Astrocyte (in vitro differentiated cells and primary cell): ENCODE measurements around the gene GM2A. TPM values are rescaled to one million over a fixed set of nuclear protein-coding genes. Genes with fewer than 3 reads are reported as not detected.
"Not testable (repeated sequence)": the region's sequence is repeated elsewhere in the genome, so short reads cannot be mapped to it uniquely, and the experiment has no call there.

Source experiments
- DNase-seq: peaks from one replicate; pipeline ENCODE4 v3.0.0-alpha.2; 2010; ENCODE audit warnings: low read depth
- FAIRE-seq: peaks from 2 replicates; lab custom pipeline; 2011; peaks lifted over from hg19 to GRCh38; lab: Jason Lieb, UNC
- H2AFZ ChIP-seq: 2 replicates; pipeline ENCODE4 v1.6.0; 2012; ENCODE audit warnings: low read depth, low read length, inconsistent platforms
- H3K27ac ChIP-seq: 2 replicates; pipeline ENCODE4 v1.5.1; 2011; ENCODE audit warnings: low read depth, low read length, inconsistent platforms
- H3K27me3 ChIP-seq: 2 replicates; pipeline ENCODE4 v1.6.0; 2011; ENCODE audit warnings: low read length, inconsistent platforms; ENCODE audit not compliant: insufficient read depth
- H3K36me3 ChIP-seq: 2 replicates; pipeline ENCODE4 v1.5.1; 2011; ENCODE audit warnings: low read length, inconsistent platforms; ENCODE audit not compliant: insufficient read depth
- H3K4me1 ChIP-seq: 2 replicates; pipeline ENCODE4 v1.5.1; 2011; ENCODE audit warnings: low read length, inconsistent platforms; ENCODE audit not compliant: insufficient read depth
- H3K4me2 ChIP-seq: 2 replicates; pipeline ENCODE4 v1.6.0; 2012; ENCODE audit warnings: low read length, inconsistent platforms
- H3K4me3 ChIP-seq: 2 replicates; pipeline ENCODE4 v1.5.1; 2011; ENCODE audit warnings: low read depth, mild to moderate bottlenecking, low read length, inconsistent platforms; ENCODE audit not compliant: insufficient read depth
- H3K79me2 ChIP-seq: 2 replicates; pipeline ENCODE4 v1.6.0; 2012; ENCODE audit warnings: mild to moderate bottlenecking, low read length, inconsistent platforms; ENCODE audit not compliant: insufficient read depth
- H3K9ac ChIP-seq: 2 replicates; pipeline ENCODE4 v1.6.0; 2012; ENCODE audit warnings: mild to moderate bottlenecking, low read length, inconsistent platforms
- H3K9me3 ChIP-seq: 2 replicates; pipeline ENCODE4 v1.5.1; 2012; ENCODE audit warnings: low read depth, mild to moderate bottlenecking, low read length, inconsistent platforms; ENCODE audit not compliant: insufficient read depth
- H4K20me1 ChIP-seq: 2 replicates; pipeline ENCODE4 v1.6.0; 2012; ENCODE audit warnings: low read length, inconsistent platforms; ENCODE audit not compliant: insufficient read depth
- H3K27ac Mint-ChIP-seq: one replicate; pipeline ENCODE4 v1.8.0; 2021; ENCODE audit warnings: mild to moderate bottlenecking, mixed read lengths; ENCODE audit not compliant: unreplicated experiment
- H3K27me3 Mint-ChIP-seq: one replicate; pipeline ENCODE4 v1.8.0; 2021; ENCODE audit warnings: low read depth, mixed read lengths; ENCODE audit not compliant: unreplicated experiment
- H3K36me3 Mint-ChIP-seq: one replicate; pipeline ENCODE4 v1.8.0; 2021; ENCODE audit warnings: low read depth, mixed read lengths; ENCODE audit not compliant: unreplicated experiment
- H3K4me1 Mint-ChIP-seq: one replicate; pipeline ENCODE4 v1.8.0; 2021; ENCODE audit warnings: low read depth, mixed read lengths; ENCODE audit not compliant: unreplicated experiment
- H3K4me3 Mint-ChIP-seq: one replicate; pipeline ENCODE4 v1.8.0; 2021; ENCODE audit warnings: mild to moderate bottlenecking, moderate library complexity, mixed read lengths; ENCODE audit not compliant: unreplicated experiment
- H3K9me3 Mint-ChIP-seq: one replicate; pipeline ENCODE4 v1.8.0; 2021; ENCODE audit warnings: mild to moderate bottlenecking, mixed read lengths; ENCODE audit not compliant: unreplicated experiment
- EZH2 ChIP-seq: IDR thresholded peaks from 2 replicates; pipeline ENCODE4 v1.6.1; 2012; ENCODE audit warnings: mild to moderate bottlenecking, low read length, inconsistent platforms; ENCODE audit not compliant: insufficient read depth
- total RNA-seq: library from RNA; stranded (reverse); gene quantifications from 2 replicates; pipeline ENCODE4 v1.2.1, GENCODE V29; 2021
- TF ChIP-seq, protein P1 (sequence below): IDR thresholded peaks from 2 replicates; pipeline ENCODE4 v1.5.1; 2011; ENCODE audit warnings: low read depth, mild to moderate bottlenecking, inconsistent platforms, low read length, moderate library complexity; ENCODE audit not compliant: insufficient read depth

The GM2A gene
- total RNA-seq, 1 donor from 2014 or later, result 23.4 TPM

DNA sequence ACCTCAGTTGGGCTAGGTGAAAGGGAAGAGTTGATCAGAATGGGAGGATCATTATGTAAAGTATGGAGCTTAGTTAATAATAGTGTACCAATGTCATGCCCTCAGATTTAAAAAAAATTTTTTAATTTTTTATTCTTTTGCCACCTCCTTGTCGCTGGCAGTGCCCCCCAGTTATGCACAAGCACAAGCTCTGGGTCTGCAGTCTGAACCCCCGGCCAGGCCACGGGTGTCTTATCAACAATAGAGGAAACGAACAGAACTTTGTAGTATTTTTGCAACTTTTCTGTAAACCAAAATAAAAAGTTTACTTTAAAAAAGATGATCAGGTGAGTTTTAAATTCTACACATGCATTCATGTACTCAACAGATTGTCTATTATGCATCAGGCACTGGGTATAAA is 1.4 kb upstream of the GM2A start:
- Mint-ChIP-seq H3K36me3 (no peaks in the 10 kb centered on the region), H3K9me3 (peaks cover 2% of the 10 kb centered on the region), H3K4me1 (peaks cover 7% of the 10 kb centered on the region), H3K4me3 (no peak overlapping the region), H3K27me3 (peaks cover 17% of the 10 kb centered on the region), H3K27ac (no peak overlapping the region)
- Histone ChIP-seq H3K27me3 (peaks cover 9% of the 10 kb centered on the region), H3K9ac (no peak overlapping the region), H3K4me3 (no peak overlapping the region), H3K79me2 (peaks cover 5% of the 10 kb centered on the region), H3K27ac (no peak overlapping the region), H3K9me3 (no peaks in the 10 kb centered on the region), H2AFZ (no peak overlapping the region), H3K36me3 (no peaks in the 10 kb centered on the region), H3K4me2 (no peak overlapping the region), H3K4me1 (peaks cover 7% of the 10 kb centered on the region), H4K20me1 (no peaks in the 10 kb centered on the region)
- no peak for DNase-seq
- no peak for TF ChIP-seq EZH2
- TF ChIP-seq, protein P1, sequence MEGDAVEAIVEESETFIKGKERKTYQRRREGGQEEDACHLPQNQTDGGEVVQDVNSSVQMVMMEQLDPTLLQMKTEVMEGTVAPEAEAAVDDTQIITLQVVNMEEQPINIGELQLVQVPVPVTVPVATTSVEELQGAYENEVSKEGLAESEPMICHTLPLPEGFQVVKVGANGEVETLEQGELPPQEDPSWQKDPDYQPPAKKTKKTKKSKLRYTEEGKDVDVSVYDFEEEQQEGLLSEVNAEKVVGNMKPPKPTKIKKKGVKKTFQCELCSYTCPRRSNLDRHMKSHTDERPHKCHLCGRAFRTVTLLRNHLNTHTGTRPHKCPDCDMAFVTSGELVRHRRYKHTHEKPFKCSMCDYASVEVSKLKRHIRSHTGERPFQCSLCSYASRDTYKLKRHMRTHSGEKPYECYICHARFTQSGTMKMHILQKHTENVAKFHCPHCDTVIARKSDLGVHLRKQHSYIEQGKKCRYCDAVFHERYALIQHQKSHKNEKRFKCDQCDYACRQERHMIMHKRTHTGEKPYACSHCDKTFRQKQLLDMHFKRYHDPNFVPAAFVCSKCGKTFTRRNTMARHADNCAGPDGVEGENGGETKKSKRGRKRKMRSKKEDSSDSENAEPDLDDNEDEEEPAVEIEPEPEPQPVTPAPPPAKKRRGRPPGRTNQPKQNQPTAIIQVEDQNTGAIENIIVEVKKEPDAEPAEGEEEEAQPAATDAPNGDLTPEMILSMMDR, result no peak
- no peak for FAIRE-seq

DNA sequence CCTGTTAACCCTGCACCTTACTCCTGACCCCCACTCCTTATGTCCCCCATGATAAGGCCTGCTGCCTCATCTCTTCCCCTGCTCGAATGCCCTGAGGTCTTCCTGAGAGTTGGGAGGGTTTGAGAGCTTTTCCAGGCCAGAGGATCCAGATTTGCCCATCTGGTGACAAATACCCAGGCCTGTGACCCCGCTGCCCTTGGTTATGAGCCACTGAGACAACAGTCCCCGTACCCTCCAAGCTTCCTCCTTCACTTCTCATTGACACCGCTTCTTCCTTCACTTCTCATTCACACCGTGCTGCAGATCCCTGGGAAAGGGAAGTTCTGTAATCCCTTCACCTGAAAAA is 593 bp downstream of the GM2A start:
- Mint-ChIP-seq H3K36me3 (no peaks in the 10 kb centered on the region), H3K4me1 (peaks cover 11% of the 10 kb centered on the region), H3K27ac (peak overlapping the region; percentile 88), H3K9me3 (peaks cover 4% of the 10 kb centered on the region), H3K4me3 (peak overlapping the region; percentile 86), H3K27me3 (peaks cover 8% of the 10 kb centered on the region)
- H3K79me2 ChIP-seq, result peaks cover 5% of the 10 kb centered on the region
- TF ChIP-seq, protein P1, result no peak
- TF ChIP-seq EZH2, result no peak
- DNase-seq (no peak), FAIRE-seq (no peak)
- H3K4me1 ChIP-seq, result peaks cover 7% of the 10 kb centered on the region
- H3K9ac ChIP-seq, result peak overlapping the region; percentile 82
- H3K27me3 ChIP-seq, result no peaks in the 10 kb centered on the region
- H3K4me3 ChIP-seq, result peak overlapping the region; percentile 83
- no peak overlapping the region for H3K27ac ChIP-seq
- no peaks in the 10 kb centered on the region for H3K9me3 ChIP-seq
- H2AFZ ChIP-seq, result peak overlapping the region; percentile 95
- H4K20me1 ChIP-seq, result no peaks in the 10 kb centered on the region
- H3K36me3 ChIP-seq, result no peaks in the 10 kb centered on the region
- H3K4me2 ChIP-seq, result peak overlapping the region; percentile 98

DNA sequence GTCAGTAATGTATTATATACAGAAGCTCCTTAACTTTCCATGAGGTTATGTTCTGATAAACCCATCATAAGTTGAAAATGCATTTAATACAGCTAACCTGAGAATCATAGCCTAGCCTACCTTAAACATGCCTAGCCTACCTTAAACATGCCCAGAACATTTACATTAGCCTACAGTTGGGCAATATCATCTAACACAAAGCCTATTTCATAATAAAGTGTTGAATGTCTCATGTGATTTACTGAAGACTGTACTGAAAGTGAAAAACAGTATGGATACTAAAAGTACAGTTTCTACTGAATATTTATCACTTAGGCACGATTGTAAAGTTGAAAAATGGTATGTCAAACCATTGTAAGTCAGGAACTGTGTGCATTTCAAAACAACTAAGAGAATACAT is 1.6 kb downstream of the GM2A start:
- Histone ChIP-seq H3K4me3 (no peak overlapping the region), H3K9me3 (no peaks in the 10 kb centered on the region), H3K9ac (no peak overlapping the region), H3K27me3 (no peaks in the 10 kb centered on the region), H4K20me1 (no peaks in the 10 kb centered on the region), H3K36me3 (no peaks in the 10 kb centered on the region), H2AFZ (no peak overlapping the region), H3K79me2 (peaks cover 5% of the 10 kb centered on the region), H3K4me1 (peaks cover 7% of the 10 kb centered on the region), H3K27ac (no peak overlapping the region), H3K4me2 (no peak overlapping the region)
- Mint-ChIP-seq H3K36me3 (no peaks in the 10 kb centered on the region), H3K27me3 (peaks cover 5% of the 10 kb centered on the region), H3K4me1 (peaks cover 11% of the 10 kb centered on the region), H3K27ac (no peak overlapping the region), H3K4me3 (no peak overlapping the region), H3K9me3 (peaks cover 5% of the 10 kb centered on the region)
- FAIRE-seq (no peak), DNase-seq (no peak)
- TF ChIP-seq EZH2, result no peak
- TF ChIP-seq, protein P1, result no peak

DNA sequence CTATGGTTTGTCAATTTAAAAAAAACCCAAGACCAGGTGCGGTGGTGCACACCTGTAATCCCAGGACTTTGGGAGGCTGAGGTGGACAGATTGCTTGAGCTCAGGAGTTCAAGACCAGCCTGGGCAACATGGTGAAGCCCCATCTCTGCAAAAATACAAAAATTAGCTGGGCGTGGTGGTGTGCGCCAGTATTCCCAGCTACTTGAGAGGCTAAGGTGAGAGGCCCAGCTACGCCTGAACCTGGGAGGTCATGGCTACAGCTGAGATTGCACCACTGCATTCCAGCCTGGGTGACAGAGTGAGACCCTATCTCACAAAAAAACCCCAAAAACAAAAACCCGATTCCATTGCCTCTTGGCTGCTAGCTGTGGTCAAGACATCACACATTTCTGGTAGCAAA is 2.0 kb downstream of the GM2A start:
- H3K27ac ChIP-seq, H3K4me3 ChIP-seq, H2AFZ ChIP-seq, H3K36me3 Mint-ChIP-seq, H3K27me3 ChIP-seq, H3K27ac Mint-ChIP-seq, H3K4me2 ChIP-seq, H3K27me3 Mint-ChIP-seq, H3K9me3 Mint-ChIP-seq, H3K79me2 ChIP-seq, H3K9me3 ChIP-seq, H3K4me3 Mint-ChIP-seq, H3K9ac ChIP-seq, H3K36me3 ChIP-seq, H3K4me1 ChIP-seq, H4K20me1 ChIP-seq, FAIRE-seq, DNase-seq: not testable (repeated sequence)
- H3K4me1 Mint-ChIP-seq, result peaks cover 11% of the 10 kb centered on the region
